C4-2B (cell line): ENCODE data around the gene ICA1L.

Source experiments
- CTCF ChIP-seq: fragments of 450-650 bp; conservative IDR thresholded peaks from 2 replicates; pipeline ENCODE4 v1.5.1; 2017; ENCODE audit warnings: mild to moderate bottlenecking
- ZFX ChIP-seq: fragments of 450-650 bp; IDR thresholded peaks from 2 replicates; pipeline ENCODE4 v1.6.1; 2017

GRCh38 chr2:202750763-202751427 lies 120.7 kb downstream of the ICA1L start:
- TF ChIP-seq CTCF, result no peak
- no peak for TF ChIP-seq ZFX
